HG03095 (cell line): ENCODE data around the gene ABCC9.

Experiments
- ATAC-seq: cut with Tn5 transposase; IDR thresholded peaks from one replicate; pipeline ENCODE4 v1.9.1; 2021; ENCODE audit warnings: moderate library complexity; ENCODE audit not compliant: unreplicated experiment

The ABCC9 gene

GRCh38 chr12:21776175-21776574, 165.1 kb downstream of the ABCC9 start:
- ATAC-seq: no peak

DNA sequence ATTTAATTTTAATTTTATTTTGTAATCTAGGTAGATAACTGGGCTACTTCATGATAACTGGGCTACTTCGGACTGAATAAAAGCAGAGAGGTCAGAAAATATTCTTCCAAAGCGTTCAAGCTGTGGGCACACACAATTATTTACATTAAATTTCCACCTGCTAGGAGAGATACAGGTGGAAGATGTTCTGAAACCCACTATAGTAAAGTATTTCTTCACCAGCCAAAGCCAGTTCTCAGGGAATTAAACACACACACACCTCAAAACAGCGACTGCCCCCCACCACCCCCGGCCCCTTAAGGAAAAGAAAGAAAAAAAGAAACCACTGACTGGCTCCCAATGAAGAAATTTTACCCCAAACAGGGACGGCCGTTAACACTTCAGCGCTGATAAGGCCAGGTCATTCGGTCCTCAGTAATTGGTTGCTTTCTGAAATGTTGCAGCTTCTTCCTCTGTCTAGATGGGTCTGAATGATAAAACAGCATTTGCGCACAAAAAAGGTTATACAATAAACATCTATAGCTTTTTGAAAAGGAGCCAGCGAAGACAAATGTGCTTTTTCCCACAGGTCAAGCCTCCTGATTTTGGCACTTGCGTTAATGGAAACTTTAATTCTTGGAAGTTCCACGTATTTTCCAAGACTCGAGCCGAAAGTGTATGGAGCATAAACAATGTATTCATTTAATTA, 165.9 kb downstream of the ABCC9 start:
- no peak for ATAC-seq

DNA sequence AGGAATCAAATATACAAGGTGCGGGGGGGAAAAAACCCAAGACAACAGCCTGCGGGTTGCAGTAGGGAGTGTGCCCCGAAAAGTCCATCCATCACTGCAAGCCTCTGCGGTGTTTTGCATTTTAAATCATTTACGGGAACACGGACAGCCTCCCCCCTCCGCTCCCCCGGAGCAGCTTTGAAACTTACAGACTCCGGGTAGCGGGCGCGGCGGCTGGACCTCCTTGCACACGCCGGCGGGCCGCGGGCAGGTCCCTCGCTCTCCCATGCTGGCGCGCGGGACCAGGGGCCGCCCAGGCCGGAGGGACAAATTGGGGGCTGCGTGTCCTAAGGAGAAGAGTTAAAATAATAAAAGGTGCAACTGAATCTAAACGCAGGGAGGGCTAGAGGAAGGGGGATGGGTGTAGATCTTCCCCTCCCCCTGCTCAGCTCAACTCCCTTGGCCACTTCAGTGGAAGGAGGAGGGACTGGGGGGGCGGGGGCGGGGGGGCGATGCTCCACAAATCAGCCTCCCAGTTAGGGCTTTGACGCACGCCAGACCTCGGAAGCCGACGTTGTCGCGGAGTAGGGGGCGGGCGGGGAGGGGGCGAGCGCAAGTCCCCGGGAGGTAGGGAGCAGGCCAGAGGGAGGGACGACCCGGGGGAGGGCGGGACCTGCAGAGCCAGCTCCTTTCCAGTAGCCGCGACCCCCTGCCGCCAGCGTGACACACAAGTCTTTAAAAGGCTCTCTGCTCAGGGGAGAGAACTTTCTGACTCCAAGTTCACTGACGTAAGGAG, 166.7 kb downstream of the ABCC9 start, which contains the start of gene KCNJ8:
KCNJ8 (minus strand) TSS at position 349 of the 775 bp plus-strand sequence. CDS start 1,090 bp downstream, outside the sequence.
- no peak for ATAC-seq

DNA sequence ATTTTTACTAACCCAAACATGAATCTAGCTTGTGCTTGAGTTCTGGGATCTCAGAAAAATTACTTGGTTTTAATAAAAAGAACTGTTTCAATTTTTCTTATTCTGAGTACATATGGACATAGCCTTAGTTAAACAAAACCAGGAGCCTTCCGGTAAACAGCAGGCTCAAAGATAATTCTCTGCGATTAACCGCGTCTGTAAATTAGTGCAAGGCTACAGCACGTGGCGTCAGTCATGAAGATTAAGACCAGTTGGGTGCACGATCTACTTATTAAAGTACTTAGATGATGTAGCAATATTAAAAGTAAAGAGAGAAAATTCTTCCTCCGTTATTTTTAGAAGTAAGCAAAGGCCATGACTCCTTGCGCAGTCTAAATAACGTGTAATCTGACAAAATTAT, 167.4 kb downstream of the ABCC9 start:
- ATAC-seq: no peak

DNA sequence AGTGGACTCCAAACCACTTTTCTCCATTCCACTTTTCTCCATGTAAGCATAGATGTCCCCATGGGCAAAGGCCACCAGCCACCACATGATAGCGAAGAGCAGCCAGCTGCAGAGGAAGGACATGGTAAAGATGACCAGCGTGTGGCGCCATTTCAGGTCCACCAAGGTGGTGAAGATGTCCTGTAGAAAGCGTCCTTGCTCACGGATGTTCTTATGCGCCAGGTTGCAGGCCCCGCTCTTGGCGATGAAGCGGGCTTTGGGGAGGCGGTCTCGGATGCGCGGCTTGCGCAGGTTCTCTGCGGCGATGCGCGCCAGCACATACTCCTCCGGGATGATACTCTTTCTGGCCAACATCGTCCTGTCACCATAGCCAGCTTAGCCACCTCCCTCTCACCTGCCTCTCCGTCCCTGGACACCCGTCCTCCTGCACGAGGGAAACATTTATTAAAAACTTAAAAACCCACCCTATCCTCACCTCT, 167.9 kb downstream of the ABCC9 start:
- no peak for ATAC-seq

DNA sequence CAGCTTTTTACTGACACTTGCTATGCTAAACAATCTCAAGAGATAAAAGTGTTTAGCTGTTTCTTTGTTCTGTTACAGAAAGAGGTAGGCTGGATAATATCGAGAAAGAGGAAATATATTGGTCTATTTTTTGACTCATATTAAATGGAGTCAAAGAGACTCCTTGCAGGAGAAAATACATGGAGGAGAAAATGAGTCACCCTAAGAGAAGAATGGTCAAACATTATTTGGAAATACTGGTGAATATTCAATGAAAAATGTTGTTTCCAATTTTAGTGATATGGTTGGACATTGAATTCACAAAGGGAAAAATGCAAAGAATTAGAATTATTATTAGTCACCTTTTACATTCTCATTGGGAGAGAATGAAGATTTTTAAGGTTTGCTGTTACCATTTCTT, 169.9 kb downstream of the ABCC9 start:
- no peak for ATAC-seq

- ATAC-seq: no peak
These were observed 171.9 kb downstream of the ABCC9 start for GRCh38 chr12:21769307-21769706.

DNA sequence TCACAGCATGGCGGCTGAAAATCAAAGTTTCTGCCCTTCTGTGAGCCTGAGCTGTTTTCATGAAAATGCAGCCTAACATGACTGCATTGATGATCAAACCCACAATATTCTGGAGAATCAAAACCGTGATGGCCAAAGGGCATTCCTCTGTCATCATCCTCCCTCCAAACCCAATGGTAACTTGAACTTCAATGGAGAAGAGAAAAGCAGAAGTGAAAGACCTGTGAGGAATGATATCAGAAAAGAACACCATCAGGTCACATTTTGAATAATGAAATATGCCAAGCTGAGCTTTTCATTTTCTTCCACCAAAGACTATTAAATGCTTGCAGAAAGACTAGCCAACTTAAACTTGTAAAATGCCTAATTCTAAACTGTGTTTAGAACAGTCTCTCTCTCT, 174.8 kb downstream of the ABCC9 start:
- no peak for ATAC-seq

GRCh38 chr12:21764950-21765349, 176.3 kb downstream of the ABCC9 start:
- no peak for ATAC-seq

DNA sequence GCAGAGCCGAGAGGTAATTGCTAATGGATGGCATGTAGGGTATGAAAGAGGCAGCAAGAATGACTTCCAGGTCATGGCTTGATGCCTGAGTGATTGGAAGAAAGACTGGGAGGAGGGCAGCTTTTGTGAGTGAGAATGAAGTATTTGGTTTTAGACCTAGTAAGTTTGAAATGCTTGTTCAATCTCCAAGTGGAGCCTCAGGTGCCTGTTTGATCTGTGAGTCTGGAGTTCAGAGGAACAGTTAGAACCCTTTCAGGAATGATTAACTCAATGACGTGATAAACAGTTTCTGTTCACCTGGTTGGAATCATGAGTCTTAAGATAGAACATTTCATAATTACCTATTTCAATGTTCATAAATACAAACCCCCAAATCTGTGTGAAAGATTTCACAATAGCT, 177.2 kb downstream of the ABCC9 start:
- ATAC-seq: no peak

- no peak for ATAC-seq
These were observed 177.7 kb downstream of the ABCC9 start for GRCh38 chr12:21763531-21763930.

DNA sequence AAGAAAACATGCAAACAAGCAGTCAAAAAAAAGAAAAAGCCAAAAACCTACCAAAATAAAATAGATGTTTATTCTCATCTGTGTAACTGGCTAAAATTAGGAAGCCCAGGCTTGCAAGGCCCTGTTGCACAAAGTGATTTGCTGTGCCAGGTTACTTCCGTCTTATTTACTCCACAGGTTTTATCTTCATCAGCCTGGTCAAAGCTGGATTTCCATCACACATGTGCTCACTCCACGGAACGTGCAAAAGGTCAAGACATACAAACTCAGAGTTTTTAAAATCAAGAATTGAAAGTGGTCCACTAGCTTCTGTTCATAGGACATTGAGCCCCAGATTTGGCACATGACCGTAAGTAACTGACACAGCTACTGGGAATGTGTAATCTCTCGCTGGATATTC, 181.5 kb downstream of the ABCC9 start:
- ATAC-seq: no peak

DNA sequence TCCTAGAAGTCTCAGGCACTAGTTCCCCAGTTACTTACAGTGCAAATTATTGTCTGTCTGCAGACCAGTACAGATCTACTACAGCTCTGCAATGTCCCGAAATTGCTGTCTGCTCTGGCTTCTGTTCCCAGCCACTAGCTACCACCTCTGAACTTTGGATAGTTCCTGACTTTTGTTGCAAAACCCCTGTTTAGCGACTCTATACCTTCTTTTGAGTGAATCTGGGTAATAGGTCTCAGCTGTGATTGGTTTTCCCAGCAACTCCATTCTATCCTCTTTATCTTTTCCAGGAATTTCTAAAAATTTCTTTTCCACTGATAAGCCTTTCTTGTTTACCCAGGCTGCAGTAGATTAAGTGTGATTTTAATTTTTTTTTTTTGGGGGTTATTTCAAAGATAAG, 183.5 kb downstream of the ABCC9 start:
- no peak for ATAC-seq

DNA sequence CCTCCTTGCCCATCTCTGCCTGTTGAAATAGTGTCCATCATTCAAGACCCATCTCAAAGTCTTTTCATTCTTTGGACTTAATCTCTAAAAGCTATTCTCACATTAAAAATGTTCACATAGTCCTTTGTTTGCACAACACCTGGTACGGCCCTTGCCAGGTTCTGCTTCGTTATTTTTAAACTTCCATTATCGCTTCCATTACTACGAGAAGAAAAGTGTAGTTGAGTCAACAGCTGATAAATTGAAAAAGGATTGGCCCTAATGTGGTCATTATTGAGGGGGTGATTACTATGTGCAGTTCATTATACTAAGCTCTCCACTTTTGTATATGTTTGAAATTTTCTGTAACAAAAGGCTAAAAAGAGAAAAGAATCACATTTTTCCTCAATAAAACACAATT, 184.5 kb downstream of the ABCC9 start:
- no peak for ATAC-seq

- ATAC-seq: no peak
These were observed 189.7 kb downstream of the ABCC9 start for GRCh38 chr12:21751517-21751916.
